Measurements from ENCODE around the gene COL27A1.
A peak's percentile ranks its signal among the peaks of the same experiment; 100 is the strongest.

The COL27A1 gene

DNA sequence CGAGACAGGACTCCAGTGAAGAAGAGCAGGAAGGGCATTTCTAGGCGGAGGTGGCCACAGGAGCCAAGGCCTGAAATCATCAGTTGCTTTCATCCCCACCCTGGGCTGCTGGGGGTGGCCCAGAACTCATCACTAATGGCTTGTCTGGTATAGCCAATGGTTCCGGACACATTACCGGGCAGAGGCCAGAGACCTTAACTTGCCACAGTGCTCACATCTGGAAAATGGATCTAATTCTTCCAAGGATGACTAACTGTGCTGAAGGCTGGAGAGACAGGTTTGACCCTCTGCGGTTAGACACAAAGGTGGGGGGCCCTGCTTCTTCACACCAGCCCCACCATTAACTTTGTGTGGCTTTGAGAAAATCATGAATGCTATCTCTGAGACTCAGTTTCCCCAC is 6.2 kb upstream of the COL27A1 start:
- DNase-seq (ENCODE audit: low spot score) = no peak

DNA sequence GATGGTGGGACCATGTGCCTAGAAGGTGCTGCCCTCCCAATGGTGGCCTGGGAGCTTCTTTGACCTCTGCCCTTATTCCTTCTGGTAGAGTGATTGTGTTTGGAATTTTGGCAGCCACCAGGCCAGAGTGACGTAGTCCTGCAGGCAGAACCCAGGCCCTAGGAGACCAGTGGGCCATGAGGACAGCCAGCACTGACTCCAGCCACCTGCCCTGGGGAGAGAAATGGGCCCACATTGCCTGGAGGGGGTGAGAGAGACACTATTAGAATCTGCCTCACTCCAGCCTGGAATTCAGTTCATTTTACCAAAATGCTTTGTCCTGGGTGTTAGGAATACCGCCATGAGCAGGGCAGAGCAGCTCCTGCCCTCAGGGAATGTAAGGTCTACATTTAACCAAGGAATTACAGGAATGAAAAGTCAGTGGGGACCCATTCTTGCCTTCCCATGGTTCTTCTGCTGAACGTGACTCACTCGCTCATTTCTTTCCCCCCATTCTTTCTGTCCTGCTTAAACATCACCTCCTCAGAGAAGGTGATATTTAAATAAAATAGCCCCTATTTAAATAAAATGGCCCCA is 5.5 kb upstream of the COL27A1 start:
- DNase-seq (ENCODE audit: low spot score) = no peak

DNA sequence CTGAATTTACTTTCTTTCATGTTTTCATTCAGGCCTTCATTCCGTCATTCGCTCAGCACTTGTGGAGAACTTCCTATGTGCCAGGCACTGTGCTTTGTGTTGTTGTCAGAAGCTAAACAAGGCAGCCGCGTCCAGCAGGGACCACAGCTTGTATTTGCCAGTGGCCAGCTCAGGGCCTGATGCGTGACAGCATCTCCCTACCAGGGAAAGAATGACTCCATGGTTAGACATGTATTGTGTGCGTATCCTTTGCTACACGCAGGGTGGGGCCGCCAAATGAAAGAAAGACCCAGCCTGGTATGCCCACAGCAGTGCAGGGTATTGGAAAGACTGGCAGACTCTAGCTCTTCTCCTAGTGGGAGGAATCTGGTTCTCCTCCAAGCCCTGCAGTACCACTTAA is 4.7 kb upstream of the COL27A1 start:
- no peak for DNase-seq (ENCODE audit: low spot score)

DNA sequence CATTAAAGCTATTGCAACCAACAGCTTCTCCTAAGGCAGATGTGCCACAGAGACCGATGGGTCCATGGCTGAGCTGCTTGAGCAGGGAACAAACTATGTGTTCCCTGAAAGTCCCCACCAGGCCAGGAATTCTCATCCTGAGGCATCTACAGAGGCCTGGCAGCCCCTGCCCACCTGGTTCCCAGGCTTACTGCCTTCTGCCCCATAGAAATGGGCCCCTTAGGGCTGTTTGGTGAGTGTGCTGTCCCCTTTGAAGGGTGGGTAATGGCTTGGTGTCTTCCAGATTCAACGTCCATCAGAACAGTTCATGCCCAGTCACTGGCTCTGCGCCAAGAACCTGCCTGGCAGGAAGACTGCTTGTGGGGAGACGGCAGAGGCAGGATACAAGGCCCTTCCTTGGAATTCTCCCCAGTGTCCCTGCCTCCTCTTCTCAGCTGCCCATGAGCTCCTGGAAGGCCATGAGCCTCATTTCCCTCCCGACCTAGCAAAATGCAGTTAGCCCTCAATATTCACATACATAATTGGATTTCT is 3.8 kb upstream of the COL27A1 start:
- DNase-seq (ENCODE audit: low spot score) = no peak

DNA sequence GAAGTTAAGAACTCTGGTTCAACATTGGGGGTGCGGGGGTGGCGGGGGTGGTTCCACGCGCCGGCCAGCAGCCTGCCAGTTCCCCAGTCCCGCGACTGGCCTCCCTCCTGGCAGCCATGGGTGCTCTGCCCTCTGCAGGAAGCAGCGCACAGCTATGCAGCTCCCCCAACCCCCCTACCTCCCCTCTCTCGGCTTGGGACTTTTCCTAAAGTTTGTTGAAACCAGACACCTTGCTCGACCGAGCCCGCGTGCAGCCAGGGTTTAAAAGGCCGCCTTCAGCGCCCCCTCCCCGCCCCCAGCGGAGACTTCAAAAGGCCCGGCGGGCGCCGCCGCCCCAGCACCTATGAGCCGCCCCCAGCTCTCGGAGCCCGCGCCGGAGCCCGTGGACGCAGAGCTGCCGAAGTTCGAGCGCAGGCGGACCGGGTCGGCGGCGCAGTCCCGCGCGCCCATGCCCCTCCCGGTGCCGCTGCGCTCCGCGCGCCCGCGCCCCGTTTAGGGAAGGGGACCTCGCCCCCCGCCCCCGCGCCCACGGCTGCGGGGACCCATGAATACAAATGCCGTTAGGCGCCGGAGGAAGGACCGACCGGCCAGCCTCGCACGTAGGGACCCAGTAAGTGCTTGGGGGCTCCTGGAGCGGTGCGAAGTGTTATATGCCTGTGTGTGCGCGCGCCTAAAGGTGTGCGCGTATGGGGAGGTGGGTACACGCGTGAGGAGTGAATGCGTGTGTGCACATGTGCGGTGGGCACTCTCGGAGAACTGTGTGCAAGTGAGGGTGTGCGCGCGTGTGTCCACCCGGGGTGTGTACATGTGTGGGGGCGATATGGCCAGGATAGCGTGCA is 1.4 kb upstream of the COL27A1 start:
- DNase-seq (ENCODE audit: low spot score) = peak; percentile 92

DNA sequence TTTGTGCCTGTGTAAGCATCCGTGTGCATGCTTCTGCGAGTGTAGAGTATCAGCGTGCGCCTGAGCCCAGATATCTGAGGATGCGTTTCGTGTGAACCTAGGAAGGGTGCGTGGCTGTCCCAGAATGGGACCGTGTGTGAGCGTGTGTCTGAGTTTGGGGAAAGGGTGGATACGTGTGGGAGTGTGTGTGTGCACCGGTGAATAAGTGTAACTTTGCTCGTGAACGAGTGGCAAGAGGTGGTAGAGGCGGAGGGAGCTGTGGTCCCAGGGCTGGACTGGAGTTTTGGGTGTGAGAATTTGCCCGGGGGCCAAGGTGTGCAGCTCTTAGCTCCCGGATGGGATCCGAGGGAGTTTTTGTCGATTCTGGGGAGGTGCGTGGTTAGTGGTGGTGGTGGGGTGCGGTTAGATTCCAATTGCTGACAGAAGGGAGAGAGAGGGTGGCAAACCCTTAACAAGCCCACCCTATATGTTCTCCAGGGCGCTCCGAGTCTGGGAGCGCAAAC is 686 bp upstream of the COL27A1 start:
- no peak for DNase-seq (ENCODE audit: low spot score)

DNA sequence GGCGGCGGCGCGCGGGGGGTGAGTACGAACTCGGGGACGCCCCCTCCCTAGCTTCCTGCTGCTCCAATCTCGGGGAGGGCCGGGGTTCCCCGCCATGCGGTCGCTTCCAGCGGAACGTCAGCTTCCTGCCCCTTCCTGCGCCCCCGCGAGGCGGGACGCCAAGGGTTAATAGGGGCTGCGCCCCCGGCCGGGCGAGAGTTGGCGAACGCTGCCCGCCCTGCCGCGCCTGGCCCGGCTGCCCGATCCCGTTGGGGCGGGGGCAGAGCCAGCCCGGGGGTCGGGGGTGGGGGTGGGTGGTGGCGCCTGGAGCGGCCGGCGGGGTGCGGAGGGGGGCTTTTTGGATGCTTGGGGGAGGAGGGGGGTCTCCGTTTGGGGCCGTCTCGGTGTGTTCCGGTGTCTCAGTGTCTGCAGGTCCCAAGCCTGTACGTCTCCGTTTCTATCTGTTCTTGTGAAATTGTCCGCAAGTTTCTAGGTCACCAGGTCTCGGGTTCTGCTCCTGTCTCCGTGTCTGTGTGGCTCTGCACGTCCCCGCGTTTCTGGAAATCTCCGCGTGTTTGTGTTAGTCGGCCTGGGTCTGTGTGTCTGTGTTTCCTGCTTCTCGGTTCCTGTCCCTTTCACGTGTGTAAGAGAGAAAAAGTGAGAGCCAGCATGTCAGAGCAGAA is 789 bp downstream of the COL27A1 start:
- DNase-seq (ENCODE audit: low spot score) = no peak

DNA sequence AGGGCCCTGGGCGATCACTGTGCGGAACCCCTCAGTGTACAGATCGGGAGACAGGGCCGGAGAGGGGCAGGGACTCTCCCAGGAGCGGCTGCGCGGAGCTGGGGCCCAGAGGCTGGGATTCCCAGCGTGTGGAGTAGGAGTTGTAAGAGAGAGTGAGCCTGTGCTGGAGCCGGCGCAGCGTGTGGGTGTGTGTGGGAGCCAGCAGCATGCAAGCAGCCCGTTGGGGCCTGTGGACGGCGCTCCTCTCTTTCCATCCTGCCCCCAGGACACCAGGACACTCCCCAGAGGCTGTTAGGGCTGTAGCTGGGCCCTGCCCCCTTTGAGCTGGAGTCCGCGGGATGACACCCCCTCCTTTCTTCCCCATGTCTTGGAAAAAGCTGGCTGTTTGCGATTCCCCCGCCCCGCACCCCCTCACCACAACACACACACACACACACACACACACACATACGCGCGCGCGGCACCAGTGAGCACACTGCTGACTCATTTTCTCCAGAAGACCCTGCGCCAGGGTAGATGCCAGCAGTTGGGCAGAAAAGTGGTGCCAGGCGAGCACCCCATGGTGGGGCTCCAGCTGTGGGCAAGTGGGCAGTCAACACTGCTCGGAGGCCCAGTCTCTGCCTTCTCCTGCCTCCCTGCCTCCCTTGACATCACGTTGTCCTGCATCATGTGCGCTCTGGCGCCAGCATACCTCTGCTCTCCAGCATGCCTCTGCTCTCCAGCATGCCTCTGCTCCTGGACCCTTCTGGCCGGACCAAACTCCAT is 1.5 kb downstream of the COL27A1 start:
- peak; percentile 58 for DNase-seq (ENCODE audit: low spot score)

DNA sequence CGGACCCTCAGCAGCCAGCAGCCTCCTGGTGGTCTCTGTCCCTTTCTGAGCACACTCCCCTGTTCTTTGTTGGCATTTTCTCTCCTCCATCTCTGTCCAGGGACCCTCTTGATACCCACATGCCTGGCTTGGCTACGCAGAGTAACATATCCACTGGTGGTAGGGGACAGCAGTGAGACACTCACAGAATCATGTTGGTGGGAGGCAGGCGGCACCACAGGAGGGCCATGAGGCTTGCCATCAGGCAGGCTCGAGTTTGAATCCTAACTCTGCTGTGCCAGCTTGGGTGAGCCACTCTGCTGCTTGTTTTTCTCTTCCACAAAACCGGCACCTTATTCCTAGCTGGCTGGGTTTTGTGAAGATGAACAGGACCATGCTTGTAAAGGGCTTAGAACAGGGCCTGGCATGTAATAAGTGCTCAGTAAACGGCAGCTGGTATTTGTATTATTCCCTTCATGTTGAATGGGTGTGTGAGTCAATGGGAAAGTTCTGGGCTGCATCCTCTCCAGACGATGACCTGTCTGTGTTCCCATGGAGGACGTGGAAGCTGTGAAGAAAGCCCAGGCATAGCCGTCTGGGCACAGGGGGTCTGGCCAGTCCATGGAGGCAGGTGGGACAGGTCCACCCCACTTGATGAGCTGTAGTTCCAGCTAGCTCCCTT is 2.3 kb downstream of the COL27A1 start:
- no peak for DNase-seq (ENCODE audit: low spot score)

DNA sequence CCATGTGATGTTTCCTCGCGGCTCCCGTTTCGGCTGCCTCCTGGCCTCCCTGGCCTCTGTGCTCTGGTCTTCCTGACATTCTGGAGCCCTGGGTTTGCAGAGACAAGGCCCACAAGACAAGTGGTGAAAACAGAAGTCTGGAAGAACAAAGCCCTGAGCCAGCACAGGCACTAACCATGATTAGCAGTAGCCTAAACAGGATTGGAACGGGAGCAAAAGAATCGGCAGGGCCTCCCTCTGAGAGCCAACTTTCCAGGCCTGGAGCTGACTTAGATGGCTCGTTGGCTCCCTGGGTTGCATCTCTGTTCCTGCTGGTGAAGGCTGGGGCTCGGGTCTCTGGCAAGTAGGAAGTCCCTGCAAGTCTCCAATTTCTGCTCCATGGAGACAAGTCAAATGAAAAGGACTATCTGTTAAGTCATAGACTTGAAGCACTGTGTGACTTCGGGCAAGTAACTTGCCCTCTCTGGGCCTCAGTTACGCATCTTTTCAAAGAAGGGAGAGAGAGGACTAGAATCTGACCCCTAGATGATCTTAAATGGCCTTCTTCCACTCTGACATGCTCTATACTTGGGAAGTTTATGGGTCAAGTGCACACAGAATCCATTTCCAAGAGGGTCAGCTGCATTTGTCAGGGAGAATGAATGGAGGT is 3.3 kb downstream of the COL27A1 start:
- DNase-seq (ENCODE audit: low spot score) = no peak

DNA sequence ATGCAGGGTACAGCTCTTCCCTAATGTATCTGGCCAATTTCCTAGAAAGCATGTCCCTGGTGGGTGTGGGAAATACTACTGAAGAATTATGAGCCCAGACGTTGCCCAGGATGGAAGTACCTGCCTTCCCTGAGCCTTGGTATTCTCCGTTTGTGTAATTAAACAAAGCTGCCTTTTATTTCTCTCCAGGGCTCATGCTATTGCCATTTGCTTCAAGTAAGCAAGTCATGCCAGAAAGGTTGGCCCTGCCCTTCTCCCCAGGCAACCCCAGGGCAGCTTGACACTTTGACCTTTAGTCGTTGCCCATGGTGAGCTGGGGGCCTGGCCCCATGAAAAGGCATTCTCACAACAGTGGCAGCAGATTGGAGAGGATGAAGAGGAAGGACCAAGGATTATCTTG is 4.4 kb downstream of the COL27A1 start:
- DNase-seq (ENCODE audit: low spot score) = no peak

DNA sequence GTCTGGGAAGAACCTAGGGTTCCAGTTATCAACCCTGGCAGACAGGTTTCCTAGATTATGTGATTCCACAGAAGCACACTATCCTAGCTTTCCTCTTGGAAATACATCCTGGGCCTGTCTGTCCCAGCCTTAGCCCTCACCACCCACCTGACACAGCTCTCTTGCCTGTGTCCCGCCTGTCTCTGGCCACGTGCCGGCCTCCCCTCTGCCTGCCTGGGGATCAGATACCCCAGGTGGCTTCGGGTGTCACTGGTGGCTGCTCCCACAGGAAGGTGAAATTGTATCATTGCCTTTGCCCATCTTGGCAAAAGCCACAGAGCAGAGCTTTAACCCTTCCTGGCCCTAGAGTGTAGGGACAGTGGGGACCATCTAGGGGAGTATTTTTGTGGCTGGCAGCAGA is 6.2 kb downstream of the COL27A1 start:
- DNase-seq (ENCODE audit: low spot score) = no peak

DNA sequence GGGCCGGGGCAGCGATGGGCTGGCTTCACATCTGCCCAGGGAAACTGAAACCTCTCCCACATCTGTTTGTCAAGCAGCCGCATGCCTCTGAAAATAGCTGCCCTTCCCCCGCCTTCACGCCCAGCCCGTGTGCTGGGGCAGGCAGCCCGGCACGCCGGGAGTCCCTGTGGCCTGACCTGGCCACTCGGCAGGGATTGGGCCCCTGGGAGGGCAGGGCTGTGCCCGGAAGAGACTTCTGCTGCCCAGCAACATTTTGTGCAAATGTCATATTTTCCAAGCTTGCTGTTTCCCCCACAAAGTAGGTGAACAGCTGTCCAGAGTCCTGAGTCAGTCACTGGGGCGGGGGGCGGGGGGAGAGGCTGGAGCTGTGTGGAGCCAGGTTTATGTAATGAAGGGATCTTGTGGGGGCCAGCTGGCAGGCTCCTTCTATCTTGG is 8.2 kb downstream of the COL27A1 start:
- DNase-seq (ENCODE audit: low spot score) = peak; percentile 80

DNA sequence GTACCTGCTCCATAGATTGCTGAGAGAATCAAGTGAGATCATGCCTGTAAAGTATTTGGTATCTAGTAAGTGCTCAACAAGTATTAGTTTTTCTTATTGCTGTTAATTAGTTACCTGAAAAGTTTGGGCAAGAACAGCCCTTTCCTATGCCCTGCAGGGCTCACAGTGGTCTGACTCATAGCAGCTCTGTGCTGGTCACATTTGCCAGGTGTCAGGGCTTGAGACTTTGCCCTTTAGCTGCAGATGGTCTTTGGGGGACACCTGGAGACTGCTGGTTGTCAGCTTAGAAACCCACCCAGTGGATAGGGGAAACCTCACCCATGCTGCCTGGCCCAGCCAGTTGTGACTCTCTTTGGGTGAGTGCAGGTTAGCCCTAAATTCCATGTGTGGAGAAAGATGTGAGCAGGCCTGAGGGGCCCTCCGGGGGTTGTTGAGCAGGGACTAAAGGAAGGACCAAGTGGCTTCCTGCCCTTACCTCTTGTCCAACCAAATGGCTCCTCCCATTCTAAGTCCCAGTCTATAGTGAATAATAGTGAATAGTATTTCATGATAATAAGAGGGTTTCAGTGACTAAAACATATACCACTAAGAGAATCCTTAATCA is 9.0 kb downstream of the COL27A1 start:
- no peak for DNase-seq (ENCODE audit: low spot score)

DNA sequence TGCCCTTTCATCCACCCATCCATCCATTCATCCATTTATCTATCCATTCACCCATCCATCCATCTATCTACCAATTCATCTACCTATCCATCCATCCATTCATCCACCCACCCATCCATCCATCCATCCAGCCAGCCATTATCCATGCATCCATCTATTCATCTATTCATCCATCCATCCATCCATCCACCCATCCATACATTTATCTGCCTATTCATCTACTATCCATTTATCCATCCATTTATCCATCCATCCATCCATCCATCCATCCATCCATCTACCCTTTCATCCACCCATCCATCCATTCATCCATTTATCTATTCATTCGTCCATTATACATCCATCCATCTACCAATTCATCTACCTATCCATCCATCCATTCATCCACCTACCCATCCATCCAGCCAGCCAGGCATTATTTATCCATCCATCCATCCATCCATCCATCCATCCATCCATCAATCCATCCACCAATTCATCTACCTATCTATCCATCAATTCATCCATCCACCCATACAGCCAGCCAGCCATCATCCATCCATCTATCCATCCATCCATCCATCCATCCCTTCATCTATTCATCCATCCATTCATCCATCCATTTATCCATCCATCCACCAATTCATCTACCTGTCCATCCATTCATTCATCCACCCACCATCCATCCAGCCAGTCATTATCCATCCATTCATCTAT is 10.2 kb downstream of the COL27A1 start:
- DNase-seq (ENCODE audit: low spot score) = no peak

DNA sequence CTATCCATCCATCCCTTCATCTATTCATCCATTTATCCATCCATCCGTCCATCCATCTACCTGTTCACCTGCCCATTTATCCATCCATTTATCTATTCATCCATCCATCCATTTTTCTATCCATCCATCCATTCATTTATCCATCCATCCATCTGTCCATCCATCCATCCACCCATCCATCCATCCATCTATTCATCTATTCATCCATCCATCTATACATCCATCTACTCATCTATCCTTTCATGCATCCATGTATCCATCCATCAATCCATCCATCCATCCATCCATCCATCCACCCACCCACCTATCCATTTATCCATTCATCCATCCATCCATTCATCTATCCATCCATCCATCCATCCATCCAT is 10.8 kb downstream of the COL27A1 start:
- DNase-seq (ENCODE audit: low spot score) = no peak

DNA sequence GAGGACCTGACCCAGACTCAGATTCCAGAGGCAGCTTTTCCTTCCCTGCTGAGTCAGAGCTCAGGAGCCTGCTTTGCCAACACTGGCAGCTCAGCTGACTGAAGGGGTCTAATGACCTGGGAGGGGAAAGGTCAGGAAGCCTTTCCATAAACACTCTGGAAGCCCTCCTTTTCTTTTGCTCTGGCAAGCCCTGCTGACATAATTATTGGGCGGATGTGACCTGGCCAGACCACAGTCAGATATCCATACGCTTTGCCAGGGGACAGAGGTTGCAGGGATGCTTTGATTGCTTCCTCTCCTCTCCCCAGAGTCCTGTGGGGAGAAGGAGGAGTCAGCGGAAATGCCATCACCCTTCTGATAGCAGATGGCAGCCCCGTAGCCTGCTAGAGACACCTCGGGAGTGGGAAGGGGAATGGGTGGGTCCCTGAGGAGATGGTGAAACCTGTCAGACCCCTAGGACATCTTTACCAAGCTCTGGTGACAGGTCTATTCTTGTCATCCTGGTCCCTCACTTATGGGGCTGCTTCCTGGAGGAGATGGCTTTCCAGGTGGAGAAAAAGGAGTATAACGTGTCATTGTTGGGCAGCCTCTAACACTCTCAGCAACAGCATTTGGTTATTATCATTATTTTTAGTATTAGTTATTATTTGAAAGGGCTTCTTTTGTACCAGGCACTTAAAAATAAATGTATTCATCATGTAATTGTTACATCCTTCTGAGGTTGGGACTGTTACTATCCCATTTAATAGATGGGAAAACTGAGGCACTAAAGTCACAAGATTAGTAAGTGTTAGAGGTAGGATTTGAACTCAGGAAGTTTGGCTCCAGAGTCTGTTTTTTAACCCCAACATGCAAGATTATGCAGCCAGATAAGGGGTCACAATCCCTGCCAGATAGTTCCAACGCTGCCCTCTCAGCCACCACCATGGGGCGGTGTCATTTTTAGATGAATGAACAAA is 11.6 kb downstream of the COL27A1 start:
- DNase-seq (ENCODE audit: low spot score) = no peak

DNA sequence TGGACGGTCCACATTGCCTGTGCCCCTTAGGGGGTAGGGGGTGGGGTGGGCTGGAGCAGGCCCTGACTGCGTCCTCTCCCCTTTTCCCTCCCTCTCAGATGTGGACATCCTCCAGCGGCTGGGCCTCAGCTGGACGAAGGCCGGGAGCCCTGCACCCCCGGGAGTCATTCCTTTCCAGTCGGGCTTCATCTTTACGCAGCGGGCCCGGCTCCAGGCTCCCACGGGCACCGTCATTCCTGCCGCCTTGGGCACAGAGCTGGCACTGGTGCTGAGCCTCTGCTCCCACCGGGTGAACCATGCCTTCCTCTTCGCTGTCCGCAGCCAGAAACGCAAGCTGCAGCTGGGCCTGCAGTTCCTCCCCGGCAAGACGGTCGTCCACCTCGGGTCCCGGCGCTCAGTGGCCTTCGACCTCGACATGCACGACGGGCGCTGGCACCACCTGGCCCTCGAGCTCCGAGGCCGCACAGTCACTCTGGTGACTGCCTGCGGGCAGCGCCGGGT is 12.3 kb downstream of the COL27A1 start:
- DNase-seq (ENCODE audit: low spot score) = no peak

Data from HuH-7 (cell line).